ENCODE results near the gene PIK3AP1.

PIK3AP1 gene

DNA sequence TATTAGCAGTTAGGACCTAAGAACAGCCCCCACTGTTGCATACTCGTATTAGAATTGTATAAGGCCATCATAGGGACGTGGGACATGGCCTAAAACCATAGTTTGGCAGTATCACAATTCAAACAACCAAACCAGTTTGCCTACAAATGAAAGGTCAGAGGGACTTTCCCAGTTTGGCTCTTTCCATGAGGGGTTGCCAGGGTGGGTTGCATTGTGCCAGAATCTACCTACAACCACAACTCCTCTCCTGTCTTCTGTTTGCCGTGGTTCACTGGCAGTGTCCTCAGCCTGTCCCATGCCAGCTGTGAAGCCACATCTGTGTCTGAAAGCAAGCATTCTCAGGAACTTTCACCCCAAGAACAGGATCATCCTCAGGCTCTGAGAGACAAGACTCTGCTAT lies 44.5 kb downstream of the PIK3AP1 start:
- no peak overlapping the region for H3K4me3 ChIP-seq (ENCODE audit: low read depth, low read length)

DNA sequence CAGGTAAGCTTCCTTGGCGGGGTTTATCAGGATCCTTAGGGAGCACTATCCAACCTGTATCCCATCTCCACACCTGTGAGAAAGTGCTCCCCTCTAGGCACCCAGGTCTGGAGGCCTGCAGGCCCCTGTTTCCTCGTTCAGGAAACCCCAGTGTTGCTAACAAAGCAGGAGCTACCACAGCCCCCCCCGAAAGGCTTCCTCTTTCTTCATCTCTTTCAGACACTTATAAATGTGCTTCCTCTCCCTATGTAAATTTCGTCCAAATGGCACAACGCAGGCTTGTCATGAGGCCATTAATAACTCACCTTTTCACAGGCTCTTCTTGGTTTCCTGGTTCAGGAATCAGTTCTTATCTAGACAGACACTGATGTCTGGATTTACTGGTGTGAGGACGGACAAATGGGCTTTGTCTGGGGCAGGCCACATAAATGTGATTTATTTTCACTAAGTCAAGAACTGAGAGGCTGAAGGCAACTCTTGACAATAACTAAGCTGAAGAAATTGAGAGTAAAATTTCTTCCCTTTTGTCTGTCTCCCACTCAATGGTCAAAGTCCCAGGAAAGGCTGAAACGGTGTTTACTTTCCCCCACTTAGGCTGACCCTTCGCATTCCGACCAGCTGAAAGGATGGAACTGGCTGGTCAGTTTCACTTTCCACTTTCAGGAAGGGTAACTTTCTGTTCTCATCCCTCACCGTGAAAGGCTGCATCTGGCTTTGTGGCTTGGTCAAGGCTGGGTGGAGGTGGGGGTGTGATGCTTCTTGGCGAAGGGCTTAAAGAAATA lies 46.8 kb downstream of the PIK3AP1 start:
- H3K4me3 ChIP-seq (ENCODE audit: low read depth, low read length): no peak overlapping the region

DNA sequence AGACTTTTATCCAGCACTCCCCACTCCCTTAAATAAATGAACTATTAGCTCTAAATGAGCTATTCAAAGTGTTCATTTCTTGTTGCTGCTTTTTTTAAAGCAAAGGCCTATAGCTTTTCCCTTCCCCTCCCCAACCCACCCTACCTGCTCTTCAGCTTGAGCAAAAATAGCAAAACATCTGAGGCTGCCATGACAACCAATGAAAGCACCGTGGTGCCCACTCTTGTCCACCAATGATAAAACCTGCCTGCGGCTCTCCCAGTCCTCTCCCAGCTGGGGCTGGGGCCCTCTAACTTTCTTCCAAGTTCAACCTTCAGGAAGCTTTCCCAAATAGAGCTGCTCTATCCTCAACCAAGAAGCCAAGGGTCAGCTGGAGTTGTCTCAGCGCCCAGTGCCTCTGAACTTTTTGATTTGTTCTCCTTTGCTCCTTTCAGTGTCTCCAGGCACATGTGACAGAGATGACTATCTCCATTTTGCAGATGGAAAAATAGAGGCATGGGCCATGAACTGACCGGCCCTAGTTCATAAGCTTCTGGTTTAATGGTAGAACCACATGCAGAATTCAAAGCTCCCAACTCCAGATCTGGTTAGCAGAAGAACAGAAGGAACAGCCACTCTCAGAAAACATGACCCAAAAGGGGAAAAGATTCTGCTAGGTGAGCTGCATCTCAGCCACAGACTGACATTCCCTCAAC lies 47.7 kb downstream of the PIK3AP1 start:
- no peak overlapping the region for H3K4me3 ChIP-seq (ENCODE audit: low read depth, low read length)

DNA sequence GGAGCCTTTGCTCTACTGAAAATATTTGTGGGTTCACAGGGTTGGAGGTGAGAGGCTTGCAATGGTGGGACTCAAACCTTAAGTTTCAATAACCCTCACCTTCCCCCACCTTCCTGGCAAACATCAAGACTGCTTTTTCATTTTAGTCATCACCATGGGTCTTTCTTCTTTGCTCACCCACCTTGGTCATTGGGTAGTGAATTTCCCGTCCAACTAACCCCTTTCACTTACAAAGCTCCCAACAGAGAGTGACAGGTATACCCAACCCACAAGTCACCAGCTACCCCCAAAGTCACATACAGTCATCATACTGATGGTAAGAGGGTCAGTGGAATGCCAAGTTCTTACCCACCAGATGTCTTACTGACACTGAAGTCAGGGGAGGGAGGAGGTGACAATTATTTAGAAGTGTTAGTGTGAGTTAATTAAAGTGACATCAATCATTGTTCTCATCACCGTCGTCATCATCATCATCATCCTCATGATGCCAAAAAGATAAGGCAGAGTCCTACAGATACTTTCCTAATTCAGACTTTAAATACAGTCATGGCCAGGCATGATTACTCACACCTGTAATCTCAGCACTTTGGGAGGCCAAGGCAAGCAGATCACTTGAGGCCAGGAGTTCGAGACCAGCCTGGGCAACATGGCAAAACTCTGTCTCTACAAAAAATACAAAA lies 49.0 kb downstream of the PIK3AP1 start:
- H3K4me3 ChIP-seq (ENCODE audit: low read depth, low read length): no peak overlapping the region

DNA sequence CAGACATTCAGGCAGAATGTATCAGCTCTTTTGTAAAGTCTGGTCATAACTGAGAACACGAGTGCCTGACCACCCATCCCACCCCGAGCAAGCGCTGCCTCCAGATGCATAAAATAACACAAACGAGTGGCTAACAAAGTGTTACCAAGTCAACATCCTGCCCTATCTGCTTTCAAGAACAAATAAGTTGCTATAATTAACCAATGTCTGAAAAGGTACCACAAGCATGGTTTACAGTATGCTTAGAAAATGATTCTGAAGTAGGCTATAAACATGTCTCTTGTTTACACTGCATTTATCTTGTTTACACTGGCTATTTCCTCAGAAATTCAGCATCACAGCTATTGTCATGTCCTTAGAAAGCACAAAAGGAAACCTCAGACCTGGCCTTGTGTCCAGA lies 49.5 kb downstream of the PIK3AP1 start:
- no peak overlapping the region for H3K4me3 ChIP-seq (ENCODE audit: low read depth, low read length)

DNA sequence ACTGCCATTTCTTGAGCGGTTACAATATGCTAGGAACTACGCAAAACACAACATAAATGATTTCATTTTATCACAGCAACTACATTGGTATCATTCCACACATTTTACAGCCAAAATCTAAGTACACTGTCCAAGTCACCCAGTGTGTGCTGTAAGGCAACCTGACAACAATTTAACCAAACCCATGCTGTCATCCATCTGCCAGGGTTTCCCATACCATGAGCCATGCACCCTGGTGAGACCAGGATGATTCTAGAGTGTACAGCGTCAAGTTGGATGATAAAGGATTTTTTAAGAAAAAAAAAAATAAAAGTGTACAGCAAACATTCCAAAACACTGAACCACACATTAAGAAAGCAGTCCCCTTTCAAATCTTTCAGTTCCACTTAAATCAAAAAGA lies 52.9 kb downstream of the PIK3AP1 start:
- H3K4me3 ChIP-seq (ENCODE audit: low read depth, low read length): no peak overlapping the region

- H3K4me3 ChIP-seq (ENCODE audit: low read depth, low read length): no peak overlapping the region
These were observed 53.6 kb downstream of the PIK3AP1 start for GRCh38 chr10:96666741-96667140.

DNA sequence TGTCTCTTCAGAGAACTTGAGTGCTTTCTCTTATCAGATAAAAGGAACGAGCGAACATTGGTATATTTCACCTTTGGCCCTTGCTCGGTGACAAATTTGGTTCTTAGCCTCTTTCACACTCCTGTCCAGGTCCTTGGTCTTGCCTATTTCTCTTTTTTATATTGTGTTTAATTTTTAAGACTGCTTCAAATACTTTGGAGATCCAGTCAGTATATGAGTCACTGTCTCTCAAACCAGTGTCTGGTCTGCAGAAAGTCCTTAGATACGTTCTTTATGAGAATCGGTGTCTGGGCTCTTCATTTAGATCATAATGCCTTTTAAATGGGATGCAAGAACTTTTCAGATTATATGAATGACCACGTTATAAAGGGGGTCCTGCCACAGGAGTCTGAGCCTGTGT lies 55.0 kb downstream of the PIK3AP1 start:
- H3K4me3 ChIP-seq (ENCODE audit: low read depth, low read length): no peak overlapping the region

DNA sequence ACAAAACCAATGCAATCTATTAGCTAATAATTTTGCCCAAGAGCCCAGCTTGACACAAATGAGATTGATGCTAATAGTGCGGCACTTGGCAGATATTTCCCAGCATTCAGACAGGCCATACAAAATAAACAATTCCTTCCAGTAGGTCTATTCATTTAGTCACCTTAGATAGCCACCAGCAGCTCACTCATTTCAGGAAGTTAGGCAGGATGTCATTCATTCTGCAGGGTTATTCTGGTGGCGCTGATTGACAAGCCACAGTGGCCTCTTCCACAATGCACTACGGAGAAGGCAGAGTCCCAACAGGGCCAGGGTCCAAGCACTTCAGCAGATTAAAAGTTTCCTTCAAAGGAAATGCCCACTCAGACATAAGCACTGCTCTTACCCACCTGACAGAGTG lies 55.8 kb downstream of the PIK3AP1 start:
- H3K4me3 ChIP-seq (ENCODE audit: low read depth, low read length): no peak overlapping the region

DNA sequence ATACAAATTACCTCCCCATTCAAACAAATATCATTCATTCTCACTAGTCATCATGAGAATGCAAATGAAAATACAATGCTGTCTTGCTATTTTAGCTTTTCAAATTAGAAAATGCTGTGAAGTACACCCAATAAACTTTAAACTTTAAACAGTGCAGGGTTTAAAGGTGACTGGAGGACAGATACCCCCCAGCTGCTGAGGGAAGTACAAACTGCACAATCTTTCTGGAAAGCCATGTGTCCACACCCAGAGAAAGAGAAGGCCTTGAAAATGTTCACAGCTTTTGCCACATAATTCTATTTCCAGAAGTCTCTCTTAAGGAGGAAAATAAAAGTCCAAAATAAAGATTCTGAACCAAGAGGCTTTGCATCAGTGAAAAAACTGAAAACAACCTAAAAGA lies 56.5 kb downstream of the PIK3AP1 start:
- no peak overlapping the region for H3K4me3 ChIP-seq (ENCODE audit: low read depth, low read length)

- no peak overlapping the region for H3K4me3 ChIP-seq (ENCODE audit: low read depth, low read length)
These were observed 58.7 kb downstream of the PIK3AP1 start for GRCh38 chr10:96661632-96662031.

DNA sequence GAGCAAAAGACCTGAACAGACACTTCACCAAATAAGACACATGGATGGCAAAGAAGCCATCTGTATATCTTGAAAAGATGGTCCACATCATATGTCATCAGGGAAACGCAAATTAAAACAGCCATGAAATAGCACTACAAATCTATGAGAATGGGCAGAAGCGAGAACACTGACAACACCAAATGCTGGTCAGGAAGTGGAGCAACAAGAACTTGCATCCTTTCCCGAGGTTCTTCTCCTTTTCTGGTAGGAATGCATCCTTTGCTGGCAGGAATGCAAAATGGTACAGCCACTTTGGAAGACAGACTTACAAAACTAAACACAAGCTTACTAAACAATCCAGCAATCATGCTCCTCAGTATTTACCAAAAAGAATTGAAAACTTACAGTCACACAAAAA lies 60.0 kb downstream of the PIK3AP1 start:
- no peak overlapping the region for H3K4me3 ChIP-seq (ENCODE audit: low read depth, low read length)

GRCh38 chr10:96658844-96659243 lies 61.5 kb downstream of the PIK3AP1 start:
- H3K4me3 ChIP-seq (ENCODE audit: low read depth, low read length): no peak overlapping the region

DNA sequence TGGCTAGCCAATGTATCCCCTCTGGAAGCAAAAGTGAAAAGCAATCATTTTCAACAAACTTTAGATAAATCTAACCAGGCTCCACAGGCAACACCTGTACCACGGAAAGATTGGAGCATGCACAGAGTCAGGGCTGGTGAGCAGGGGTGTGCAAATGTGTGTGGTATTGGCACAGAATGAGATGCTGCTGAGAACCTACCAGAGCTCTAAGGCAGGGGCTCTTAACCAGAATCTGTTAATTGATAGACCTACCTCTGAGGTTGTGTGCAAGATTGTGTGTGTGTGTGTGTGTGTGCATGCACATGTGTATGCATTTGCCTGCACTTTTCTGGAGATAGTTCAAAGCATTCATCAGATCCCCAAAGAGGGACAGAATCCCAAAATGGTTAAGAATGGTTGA lies 62.9 kb downstream of the PIK3AP1 start:
- no peak overlapping the region for H3K4me3 ChIP-seq (ENCODE audit: low read depth, low read length)

GRCh38 chr10:96656839-96657238 lies 63.5 kb downstream of the PIK3AP1 start:
- no peak overlapping the region for H3K4me3 ChIP-seq (ENCODE audit: low read depth, low read length)

GRCh38 chr10:96656198-96656577 lies 64.1 kb downstream of the PIK3AP1 start:
- H3K4me3 ChIP-seq (ENCODE audit: low read depth, low read length): no peak overlapping the region

GRCh38 chr10:96655461-96656197 lies 64.7 kb downstream of the PIK3AP1 start:
- no peak overlapping the region for H3K4me3 ChIP-seq (ENCODE audit: low read depth, low read length)

DNA sequence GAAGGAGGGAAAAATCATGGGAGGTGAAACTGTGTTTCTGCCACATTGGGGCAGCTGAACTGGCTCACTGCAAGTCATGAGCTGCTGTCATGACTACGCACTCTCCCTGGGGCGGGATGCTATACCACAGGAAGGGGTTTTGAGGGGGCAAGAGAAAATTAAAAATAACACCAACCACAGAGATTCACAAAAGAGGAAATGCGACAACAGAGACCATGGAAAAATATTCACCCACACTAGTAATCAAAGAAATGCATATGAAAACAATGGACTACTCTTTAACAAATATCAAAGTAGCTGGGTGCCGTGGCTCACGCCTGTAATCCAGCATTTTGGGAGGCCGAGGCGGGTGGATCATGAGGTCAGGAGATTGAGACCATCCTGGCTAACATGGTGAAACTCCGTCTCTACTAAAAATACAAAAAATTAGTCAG lies 68.3 kb downstream of the PIK3AP1 start:
- no peak overlapping the region for H3K4me3 ChIP-seq (ENCODE audit: low read depth, low read length)

- no peak overlapping the region for H3K4me3 ChIP-seq (ENCODE audit: low read depth, low read length)
These were observed 69.4 kb downstream of the PIK3AP1 start for GRCh38 chr10:96650958-96651357.

- H3K4me3 ChIP-seq (ENCODE audit: low read depth, low read length): no peak overlapping the region
These were observed 72.0 kb downstream of the PIK3AP1 start for GRCh38 chr10:96648297-96648696.

- no peak overlapping the region for H3K4me3 ChIP-seq (ENCODE audit: low read depth, low read length)
These were observed 72.8 kb downstream of the PIK3AP1 start for GRCh38 chr10:96647466-96647865.
